GM19372 (cell line): ENCODE data around the gene DUSP11.
A peak's percentile ranks its signal among the peaks of the same experiment; 100 is the strongest.
"Not testable (repeated sequence)": the region's sequence is repeated elsewhere in the genome, so short reads cannot be mapped to it uniquely, and the experiment has no call there.

Source experiments
- ATAC-seq: cut with Tn5 transposase; IDR thresholded peaks from one replicate; pipeline ENCODE4 v1.9.1; 2021; ENCODE audit warnings: mild to moderate bottlenecking, low read depth, moderate library complexity; ENCODE audit not compliant: unreplicated experiment

DUSP11 gene

GRCh38 chr2:73779467-73780236, at the start of gene DUSP11:
DUSP11 (minus strand) TSS chr2:73780103; CDS start chr2:73779974, 129 bp downstream.
- ATAC-seq: peak; percentile 97

GRCh38 chr2:73828818-73829570, 49.1 kb upstream of the DUSP11 start, which contains the start of gene STAMBP:
STAMBP (plus strand) TSS chr2:73828961; CDS start chr2:73830857, 1,896 bp downstream.
- ATAC-seq: peak; percentile 83

- ATAC-seq: no peak
These were observed 48.5 kb upstream of the DUSP11 start for GRCh38 chr2:73828389-73828817.

- no peak for ATAC-seq
These were observed 47.9 kb upstream of the DUSP11 start for GRCh38 chr2:73827660-73828388.

- no peak for ATAC-seq
These were observed 47.1 kb upstream of the DUSP11 start for GRCh38 chr2:73827018-73827417.

- no peak for ATAC-seq
These were observed 45.5 kb upstream of the DUSP11 start for GRCh38 chr2:73825408-73825807.

GRCh38 chr2:73823916-73824523, 44.1 kb upstream of the DUSP11 start:
- ATAC-seq: no peak

- ATAC-seq: no peak
These were observed 43.5 kb upstream of the DUSP11 start for GRCh38 chr2:73823416-73823815.

- ATAC-seq: no peak
These were observed 43.1 kb upstream of the DUSP11 start for GRCh38 chr2:73822991-73823390.

- no peak for ATAC-seq
These were observed 42.4 kb upstream of the DUSP11 start for GRCh38 chr2:73822276-73822675.

- no peak for ATAC-seq
These were observed 41.8 kb upstream of the DUSP11 start for GRCh38 chr2:73821669-73822068.

- no peak for ATAC-seq
These were observed 41.3 kb upstream of the DUSP11 start for GRCh38 chr2:73821227-73821626.

- no peak for ATAC-seq
These were observed 38.4 kb upstream of the DUSP11 start for GRCh38 chr2:73818296-73818695.

GRCh38 chr2:73812635-73813034, 32.7 kb upstream of the DUSP11 start:
- no peak for ATAC-seq

GRCh38 chr2:73811878-73812277, 32.0 kb upstream of the DUSP11 start:
- no peak for ATAC-seq

GRCh38 chr2:73783883-73784282, 4.0 kb upstream of the DUSP11 start, which contains the start of gene C2orf78:
C2orf78 (plus strand) TSS chr2:73784183; CDS start chr2:73784310, 127 bp downstream.
- not testable (repeated sequence) for ATAC-seq

GRCh38 chr2:73783402-73783801, 3.5 kb upstream of the DUSP11 start:
- ATAC-seq: not testable (repeated sequence)

- no peak for ATAC-seq
These were observed 307 bp upstream of the DUSP11 start for GRCh38 chr2:73780237-73780582.

GRCh38 chr2:73778867-73779466, 936 bp downstream of the DUSP11 start:
- ATAC-seq: not testable (repeated sequence)

GRCh38 chr2:73776869-73777519, 2.9 kb downstream of the DUSP11 start:
- ATAC-seq: no peak
